Astrocyte of the spinal cord (primary cell): ENCODE measurements around the gene PREX1.

ENCODE experiments used
- DNase-seq: peaks from one replicate; pipeline ENCODE4 v3.0.0; 2011; ENCODE audit warnings: low read depth, low spot score
- H3K4me3 ChIP-seq: 2 replicates; pipeline ENCODE4 v1.5.1; 2011; ENCODE audit warnings: low read depth, mild to moderate bottlenecking, low read length, moderate library complexity
- in situ Hi-C: cut with HindIII; loops from 2 replicates; pipeline ENCODE4 v1.10.0; 2017; ENCODE audit warnings: low sequenced_read_pairs
- TF ChIP-seq, protein P1 (sequence below): IDR thresholded peaks from 2 replicates; pipeline ENCODE4 v1.5.1; 2012; ENCODE audit warnings: low read depth, mild to moderate bottlenecking, low read length, inconsistent platforms

Gene PREX1

DNA sequence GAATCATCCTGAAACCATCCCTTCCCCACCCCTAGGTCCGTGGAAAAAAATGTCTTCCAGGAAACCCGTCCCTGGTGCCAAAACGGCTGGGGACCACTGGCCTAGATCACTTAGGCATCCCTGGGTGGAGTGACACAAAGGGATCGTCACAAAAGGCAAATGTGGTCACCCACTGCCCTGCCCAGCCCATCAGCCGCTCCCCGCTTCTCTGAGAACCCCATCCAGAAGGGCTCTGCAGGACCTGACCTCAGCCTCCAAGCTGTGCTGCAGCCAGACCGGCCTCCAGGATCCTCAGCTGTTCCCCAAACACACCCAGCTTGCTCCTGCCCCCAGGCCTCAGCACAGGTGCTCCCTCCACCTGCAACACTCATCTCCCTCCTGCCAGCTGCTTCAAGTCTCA is 61.6 kb downstream of the PREX1 start:
- in situ Hi-C loops: no loop called here
- H3K4me3 ChIP-seq: no peak overlapping the region
- DNase-seq: no peak
- TF ChIP-seq, protein P1, sequence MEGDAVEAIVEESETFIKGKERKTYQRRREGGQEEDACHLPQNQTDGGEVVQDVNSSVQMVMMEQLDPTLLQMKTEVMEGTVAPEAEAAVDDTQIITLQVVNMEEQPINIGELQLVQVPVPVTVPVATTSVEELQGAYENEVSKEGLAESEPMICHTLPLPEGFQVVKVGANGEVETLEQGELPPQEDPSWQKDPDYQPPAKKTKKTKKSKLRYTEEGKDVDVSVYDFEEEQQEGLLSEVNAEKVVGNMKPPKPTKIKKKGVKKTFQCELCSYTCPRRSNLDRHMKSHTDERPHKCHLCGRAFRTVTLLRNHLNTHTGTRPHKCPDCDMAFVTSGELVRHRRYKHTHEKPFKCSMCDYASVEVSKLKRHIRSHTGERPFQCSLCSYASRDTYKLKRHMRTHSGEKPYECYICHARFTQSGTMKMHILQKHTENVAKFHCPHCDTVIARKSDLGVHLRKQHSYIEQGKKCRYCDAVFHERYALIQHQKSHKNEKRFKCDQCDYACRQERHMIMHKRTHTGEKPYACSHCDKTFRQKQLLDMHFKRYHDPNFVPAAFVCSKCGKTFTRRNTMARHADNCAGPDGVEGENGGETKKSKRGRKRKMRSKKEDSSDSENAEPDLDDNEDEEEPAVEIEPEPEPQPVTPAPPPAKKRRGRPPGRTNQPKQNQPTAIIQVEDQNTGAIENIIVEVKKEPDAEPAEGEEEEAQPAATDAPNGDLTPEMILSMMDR: no peak

DNA sequence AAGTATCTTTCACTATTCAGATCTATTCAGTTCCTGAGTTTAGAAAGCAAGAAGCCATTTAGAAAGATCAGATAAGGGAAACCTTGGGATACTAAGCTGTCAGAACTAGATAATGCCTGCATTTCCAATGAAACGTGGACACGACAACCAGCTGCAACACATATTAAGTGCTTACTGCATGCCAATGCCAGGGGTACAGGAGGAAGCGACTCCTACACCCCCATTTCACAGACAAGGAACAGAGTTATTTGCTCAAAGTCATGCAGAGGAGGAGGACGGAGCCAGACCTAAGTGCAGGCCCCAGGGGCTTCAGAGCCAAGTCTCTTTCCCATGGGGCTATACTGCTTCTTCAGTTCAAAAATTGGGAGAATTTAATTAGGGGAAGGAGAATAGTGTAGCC is 62.4 kb downstream of the PREX1 start:
- in situ Hi-C loops: no loop called here
- DNase-seq: no peak
- TF ChIP-seq, protein P1: no peak
- H3K4me3 ChIP-seq: no peak overlapping the region

- in situ Hi-C loops: no loop called here
- H3K4me3 ChIP-seq: no peak overlapping the region
- DNase-seq: no peak
- TF ChIP-seq, protein P1: no peak
Observed at GRCh38 chr20:48763216-48763914, 64.4 kb downstream of the PREX1 start.

DNA sequence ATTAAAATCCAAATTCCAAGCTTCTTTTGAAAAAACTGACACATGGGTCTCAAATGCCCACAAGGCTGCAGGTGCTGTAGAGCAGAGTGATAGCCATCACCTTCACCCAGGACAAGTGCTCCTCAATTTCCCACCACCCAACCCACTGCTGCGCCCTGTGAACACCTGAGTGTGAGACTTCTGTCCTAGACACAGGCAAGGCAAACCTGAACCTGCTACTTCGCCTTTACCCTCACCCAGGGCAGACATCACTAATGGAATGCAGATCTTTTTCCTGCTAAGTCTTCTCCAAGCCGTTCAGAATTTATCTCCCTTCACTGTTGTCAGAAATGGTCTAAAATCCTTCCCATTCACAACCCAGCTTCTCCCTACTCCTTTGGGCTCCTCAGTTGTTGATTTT is 65.9 kb downstream of the PREX1 start:
- TF ChIP-seq, protein P1: no peak
- H3K4me3 ChIP-seq: no peak overlapping the region
- in situ Hi-C loops: no loop called here
- DNase-seq: no peak

- in situ Hi-C loops: no loop called here
- TF ChIP-seq, protein P1: no peak
- no peak overlapping the region for H3K4me3 ChIP-seq
- DNase-seq: no peak
Observed at GRCh38 chr20:48761023-48761785, 66.6 kb downstream of the PREX1 start.

DNA sequence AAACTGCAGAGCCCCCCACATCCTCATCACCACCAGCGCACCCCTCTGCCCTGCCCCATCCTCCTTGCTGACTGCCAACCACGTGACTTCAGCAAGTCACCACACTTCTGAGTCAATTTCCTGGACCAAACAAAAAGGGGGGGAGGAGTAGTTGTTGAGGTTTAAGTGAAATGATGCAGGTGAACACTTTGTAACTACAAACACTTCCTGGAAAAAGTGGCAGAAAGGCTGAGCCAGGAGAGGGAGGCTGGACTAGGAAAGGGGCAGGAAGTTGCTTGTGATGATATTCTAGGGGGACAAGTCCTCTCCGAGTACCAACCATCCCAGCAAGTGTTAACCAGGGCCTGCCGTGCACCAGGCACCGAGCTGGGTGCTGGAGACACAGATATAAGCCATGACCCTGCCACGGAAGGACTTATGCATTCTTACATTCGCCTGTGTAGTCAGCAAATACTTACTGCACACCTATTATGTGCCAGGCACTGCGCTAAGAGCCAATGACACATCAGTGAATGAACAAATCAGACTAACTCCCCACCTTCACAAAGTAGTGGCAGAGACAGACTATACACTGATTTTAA is 67.3 kb downstream of the PREX1 start:
- in situ Hi-C loops: no loop called here
- TF ChIP-seq, protein P1: no peak
- H3K4me3 ChIP-seq: no peak overlapping the region
- DNase-seq: peak; percentile 58
